ENCODE results near the gene RNMT. TPM values are rescaled to one million over a fixed set of nuclear protein-coding genes. Genes with fewer than 3 reads are reported as not detected.
A peak's percentile ranks its signal among the peaks of the same experiment; 100 is the strongest.

Gene RNMT
- total and polyA plus RNA-seq, 2 experiments from 2014 or later: 15.2 to 39.4 TPM

GRCh38 chr18:13720123-13720522 lies 6.3 kb upstream of the RNMT start:
- TF ChIP-seq EZH2phosphoT487 (IDR thresholded peaks at IDR 0.05; ENCODE audit: insufficient read depth, low read depth): no peak
- TF ChIP-seq EZH2 (IDR thresholded peaks at IDR 0.05; ENCODE audit: insufficient read depth, poor library complexity, severe bottlenecking): no peak
- H3K4me3 ChIP-seq: no peak overlapping the region
- no peak overlapping the region for H3K27ac ChIP-seq
- no peak for DNase-seq
- H3K9ac ChIP-seq: no peak overlapping the region
- H3F3A ChIP-seq (ENCODE audit: insufficient read depth): no peaks in the 10 kb centered on the region
- WGBS, 2 experiments (ENCODE audit: low coverage in 1 of 2, low lambda C conversion rate in 2 of 2, missing lambda C conversion rate in 2 of 2): 95 to 100% methylated on average over 1 of the region's 1 CpG
- H4K20me1 ChIP-seq (ENCODE audit: insufficient read depth): peaks cover 14% of the 10 kb centered on the region; the same call in 1 of the 2 replicates
- H3K4me1 ChIP-seq (ENCODE audit: insufficient read depth): peaks cover 12% of the 10 kb centered on the region
- no peaks in the 10 kb centered on the region for H3K27me3 ChIP-seq (replicated peaks; ENCODE audit: insufficient read depth)
- H3K79me2 ChIP-seq (ENCODE audit: insufficient read depth): peaks cover 100% of the 10 kb centered on the region
- no peaks in the 10 kb centered on the region for H3K36me3 ChIP-seq (ENCODE audit: low read depth)
- no peaks in the 10 kb centered on the region for H3K9me2 ChIP-seq (ENCODE audit: insufficient read depth)
- H3K4me2 ChIP-seq (ENCODE audit: unreplicated experiment): no peak overlapping the region
- in situ Hi-C loops (cut with MboI): no loop called here
- H3K9me3 ChIP-seq (ENCODE audit: low read depth): no peaks in the 10 kb centered on the region
- no peak overlapping the region for H2AFZ ChIP-seq

- H3K9ac ChIP-seq: no peak overlapping the region
- in situ Hi-C loops (cut with MboI): no loop called here
- H3K79me2 ChIP-seq (ENCODE audit: insufficient read depth): peaks cover 100% of the 10 kb centered on the region
- no peak overlapping the region for H3K27ac ChIP-seq
- H3F3A ChIP-seq (ENCODE audit: insufficient read depth): no peaks in the 10 kb centered on the region
- no peaks in the 10 kb centered on the region for H3K9me3 ChIP-seq (ENCODE audit: low read depth)
- no peaks in the 10 kb centered on the region for H3K9me2 ChIP-seq (ENCODE audit: insufficient read depth)
- peaks cover 14% of the 10 kb centered on the region; the same call in 1 of the 2 replicates for H4K20me1 ChIP-seq (ENCODE audit: insufficient read depth)
- H2AFZ ChIP-seq: no peak overlapping the region
- DNase-seq: no peak
- WGBS, 2 experiments (ENCODE audit: low coverage in 1 of 2, low lambda C conversion rate in 2 of 2, missing lambda C conversion rate in 2 of 2): 46 to 57% methylated on average over 1 of the region's 1 CpG
- H3K27me3 ChIP-seq (replicated peaks; ENCODE audit: insufficient read depth): no peaks in the 10 kb centered on the region
- no peaks in the 10 kb centered on the region for H3K36me3 ChIP-seq (ENCODE audit: low read depth)
- H3K4me3 ChIP-seq: no peak overlapping the region
- no peak for TF ChIP-seq EZH2phosphoT487 (IDR thresholded peaks at IDR 0.05; ENCODE audit: insufficient read depth, low read depth)
- TF ChIP-seq EZH2 (IDR thresholded peaks at IDR 0.05; ENCODE audit: insufficient read depth, poor library complexity, severe bottlenecking): no peak
- H3K4me2 ChIP-seq (ENCODE audit: unreplicated experiment): no peak overlapping the region
- H3K4me1 ChIP-seq (ENCODE audit: insufficient read depth): peaks cover 16% of the 10 kb centered on the region
Measured at GRCh38 chr18:13720847-13721246, 5.6 kb upstream of the RNMT start.

- Histone ChIP-seq H3K4me1 (ENCODE audit: insufficient read depth) (peaks cover 24% of the 10 kb centered on the region), H3K9me2 (ENCODE audit: insufficient read depth) (no peaks in the 10 kb centered on the region), H3K27me3 (replicated peaks; ENCODE audit: insufficient read depth) (no peaks in the 10 kb centered on the region), H3K36me3 (ENCODE audit: low read depth) (no peaks in the 10 kb centered on the region), H3K79me2 (ENCODE audit: insufficient read depth) (peaks cover 97% of the 10 kb centered on the region), H3K4me2 (ENCODE audit: unreplicated experiment) (peak overlapping the region; percentile 85), H3F3A (ENCODE audit: insufficient read depth) (0 out of 2 replicates have a peak, but pooled peaks cover 4% of the 10 kb centered on the region), H2AFZ (peak overlapping the region; percentile 91), H3K4me3 (peak overlapping the region; percentile 98), H3K9ac (peak overlapping the region; percentile 99), H3K9me3 (ENCODE audit: low read depth) (no peaks in the 10 kb centered on the region), H3K27ac (peak overlapping the region; percentile 98), H4K20me1 (ENCODE audit: insufficient read depth) (no peaks in the 10 kb centered on the region; the same call in 1 of the 2 replicates)
- DNase-seq: peak; percentile 40
- 1 to 2% methylated on average over 29 to 33 of the region's 35 CpGs for WGBS, 2 experiments (ENCODE audit: low coverage in 1 of 2, low lambda C conversion rate in 2 of 2, missing lambda C conversion rate in 2 of 2)
- in situ Hi-C loops (cut with MboI): no loop called here
- no peak for TF ChIP-seq EZH2phosphoT487 (IDR thresholded peaks at IDR 0.05; ENCODE audit: insufficient read depth, low read depth)
- TF ChIP-seq EZH2 (IDR thresholded peaks at IDR 0.05; ENCODE audit: insufficient read depth, poor library complexity, severe bottlenecking): no peak
Measured at GRCh38 chr18:13725566-13726231, 774 bp upstream of the RNMT start.

GRCh38 chr18:13726972-13727331 lies 479 bp downstream of the RNMT start:
- no peaks in the 10 kb centered on the region for H3K9me3 ChIP-seq (ENCODE audit: low read depth)
- H3F3A ChIP-seq (ENCODE audit: insufficient read depth): 0 out of 2 replicates have a peak, but pooled peaks cover 4% of the 10 kb centered on the region
- no peaks in the 10 kb centered on the region for H3K36me3 ChIP-seq (ENCODE audit: low read depth)
- no peaks in the 10 kb centered on the region for H3K27me3 ChIP-seq (replicated peaks; ENCODE audit: insufficient read depth)
- H3K4me3 ChIP-seq: peak overlapping the region; percentile 98
- no peaks in the 10 kb centered on the region; the same call in 1 of the 2 replicates for H4K20me1 ChIP-seq (ENCODE audit: insufficient read depth)
- H3K4me2 ChIP-seq (ENCODE audit: unreplicated experiment): peak overlapping the region; percentile 98
- peak overlapping the region; percentile 91 for H2AFZ ChIP-seq
- peak overlapping the region; percentile 99 for H3K9ac ChIP-seq
- WGBS, 2 experiments (ENCODE audit: low coverage in 1 of 2, low lambda C conversion rate in 2 of 2, missing lambda C conversion rate in 2 of 2): 1 to 2% methylated on average over 30 of the region's 30 CpGs
- peaks cover 97% of the 10 kb centered on the region for H3K79me2 ChIP-seq (ENCODE audit: insufficient read depth)
- peaks cover 24% of the 10 kb centered on the region for H3K4me1 ChIP-seq (ENCODE audit: insufficient read depth)
- in situ Hi-C loops (cut with MboI): no loop called here
- TF ChIP-seq EZH2 (IDR thresholded peaks at IDR 0.05; ENCODE audit: insufficient read depth, poor library complexity, severe bottlenecking) (no peak), EZH2phosphoT487 (IDR thresholded peaks at IDR 0.05; ENCODE audit: insufficient read depth, low read depth) (no peak)
- DNase-seq: peak; percentile 83
- H3K27ac ChIP-seq: peak overlapping the region; percentile 98
- no peaks in the 10 kb centered on the region for H3K9me2 ChIP-seq (ENCODE audit: insufficient read depth)

All from GM23248 (cell line).